WERI-Rb-1 (cell line): ENCODE results near the gene EPGN.

Experiments
- DNase-seq: peaks from one replicate; pipeline ENCODE4 v3.0.0-alpha.2; 2020
- H3K27ac ChIP-seq: fragments of 250-450 bp; sonication (Bioruptor Pico); 2 replicates; pipeline ENCODE4 v1.5.1; 2020; ENCODE audit warnings: mild to moderate bottlenecking, moderate library complexity
- H3K27me3 ChIP-seq: fragments of 250-450 bp; sonication (Bioruptor Pico); 2 replicates; pipeline ENCODE4 v1.5.1; 2021; ENCODE audit warnings: mild to moderate bottlenecking, low read depth, moderate library complexity; ENCODE audit not compliant: insufficient read depth, severe bottlenecking
- H3K36me3 ChIP-seq: fragments of 250-450 bp; sonication (Bioruptor Pico); 2 replicates; pipeline ENCODE4 v1.5.1; 2020; ENCODE audit warnings: mild to moderate bottlenecking, moderate library complexity
- H3K4me3 ChIP-seq: 2 replicates; pipeline ENCODE4 v1.5.1; 2011; ENCODE audit warnings: low read depth, mild to moderate bottlenecking, control low read depth, low read length
- H3K9me3 ChIP-seq: fragments of 250-450 bp; sonication (Bioruptor Pico); 2 replicates; pipeline ENCODE4 v1.5.1; 2021; ENCODE audit warnings: mild to moderate bottlenecking, moderate library complexity; ENCODE audit not compliant: severe bottlenecking
- CTCF ChIP-seq: IDR thresholded peaks from 2 replicates; pipeline ENCODE4 v1.5.1; 2011; ENCODE audit warnings: low read depth, mild to moderate bottlenecking, control low read depth, inconsistent platforms, low read length

The EPGN gene

GRCh38 chr4:74308215-74308614 is at the start of gene EPGN:
Gene EPGN (plus strand): TSS chr4:74308470. CDS start chr4:74308534, 64 bp downstream.
- Histone ChIP-seq H3K27me3 (no peaks in the 10 kb centered on the region), H3K36me3 (no peaks in the 10 kb centered on the region), H3K27ac (no peak within 1 kb of the TSS), H3K9me3 (no peaks in the 10 kb centered on the region), H3K4me3 (no peak within 1 kb of the TSS)
- no peak for TF ChIP-seq CTCF
- no peak for DNase-seq

- TF ChIP-seq CTCF = no peak
Measured at GRCh38 chr4:74258963-74259362, 49.3 kb upstream of the EPGN start.

GRCh38 chr4:74260036-74260435 is 48.2 kb upstream of the EPGN start:
- no peak overlapping the region for H3K27ac ChIP-seq
- DNase-seq = no peak

More at GRCh38 chr4:74258963-74259362, 49.3 kb upstream of the EPGN start:
- Histone ChIP-seq H3K36me3 (no peaks in the 10 kb centered on the region), H3K27ac (no peak overlapping the region), H3K4me3 (no peak overlapping the region), H3K27me3 (no peaks in the 10 kb centered on the region), H3K9me3 (no peaks in the 10 kb centered on the region)
- no peak for DNase-seq

GRCh38 chr4:74262522-74262921 is 45.7 kb upstream of the EPGN start:
- Histone ChIP-seq H3K27ac (no peak overlapping the region), H3K36me3 (no peaks in the 10 kb centered on the region), H3K4me3 (no peak overlapping the region), H3K9me3 (no peaks in the 10 kb centered on the region), H3K27me3 (no peaks in the 10 kb centered on the region)
- DNase-seq = no peak
- no peak for TF ChIP-seq CTCF

More at GRCh38 chr4:74260036-74260435, 48.2 kb upstream of the EPGN start:
- H3K27me3 ChIP-seq = no peaks in the 10 kb centered on the region
- no peaks in the 10 kb centered on the region for H3K36me3 ChIP-seq
- H3K4me3 ChIP-seq = no peak overlapping the region
- no peaks in the 10 kb centered on the region for H3K9me3 ChIP-seq
- no peak for TF ChIP-seq CTCF

GRCh38 chr4:74263551-74263950 is 44.7 kb upstream of the EPGN start:
- H3K36me3 ChIP-seq = no peaks in the 10 kb centered on the region
- H3K9me3 ChIP-seq = no peaks in the 10 kb centered on the region
- no peak for DNase-seq
- no peak overlapping the region for H3K4me3 ChIP-seq
- H3K27me3 ChIP-seq = no peaks in the 10 kb centered on the region
- H3K27ac ChIP-seq = no peak overlapping the region
- TF ChIP-seq CTCF = no peak

- H3K27ac ChIP-seq = no peak overlapping the region
- no peaks in the 10 kb centered on the region for H3K36me3 ChIP-seq
- H3K9me3 ChIP-seq = no peaks in the 10 kb centered on the region
- no peak for DNase-seq
- no peak overlapping the region for H3K4me3 ChIP-seq
- no peak for TF ChIP-seq CTCF
- no peaks in the 10 kb centered on the region for H3K27me3 ChIP-seq
Measured at GRCh38 chr4:74266081-74266480, 42.2 kb upstream of the EPGN start.
